ENCODE results near the gene CLEC5A.

DNA sequence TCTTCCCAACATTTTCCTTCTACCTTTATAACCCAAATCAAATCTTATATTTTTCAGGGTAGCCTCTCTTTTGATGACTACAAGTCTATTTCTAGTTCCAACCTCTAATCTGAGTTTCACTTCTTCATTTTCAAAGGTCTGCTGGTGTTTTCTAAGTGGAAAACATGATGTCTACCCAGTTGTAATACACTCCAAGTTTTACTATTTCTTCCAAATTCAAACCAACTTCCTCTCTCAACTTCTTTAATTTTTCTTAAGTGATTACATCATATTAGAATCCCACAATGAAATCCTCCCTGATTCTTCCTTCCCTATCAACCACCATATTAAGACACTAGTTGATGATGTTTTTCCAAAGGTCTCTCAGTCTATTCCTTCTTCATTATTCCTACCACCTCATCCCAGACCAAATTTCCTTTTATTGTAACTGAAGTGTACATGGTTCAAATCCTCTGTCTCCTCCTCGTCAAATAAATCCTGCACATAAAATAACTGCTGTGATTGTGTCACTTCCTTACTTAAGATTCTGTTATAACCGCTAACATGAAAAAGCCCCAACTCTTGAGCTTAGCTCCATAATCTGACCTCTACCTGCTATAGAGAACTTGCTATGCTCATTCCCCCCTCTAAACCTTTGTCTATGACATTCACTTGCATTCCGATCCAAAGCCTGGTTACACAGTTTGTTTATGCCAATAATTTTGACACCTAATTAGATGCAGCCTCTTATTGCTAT lies 14.1 kb upstream of the CLEC5A start:
- TF ChIP-seq, protein P1, sequence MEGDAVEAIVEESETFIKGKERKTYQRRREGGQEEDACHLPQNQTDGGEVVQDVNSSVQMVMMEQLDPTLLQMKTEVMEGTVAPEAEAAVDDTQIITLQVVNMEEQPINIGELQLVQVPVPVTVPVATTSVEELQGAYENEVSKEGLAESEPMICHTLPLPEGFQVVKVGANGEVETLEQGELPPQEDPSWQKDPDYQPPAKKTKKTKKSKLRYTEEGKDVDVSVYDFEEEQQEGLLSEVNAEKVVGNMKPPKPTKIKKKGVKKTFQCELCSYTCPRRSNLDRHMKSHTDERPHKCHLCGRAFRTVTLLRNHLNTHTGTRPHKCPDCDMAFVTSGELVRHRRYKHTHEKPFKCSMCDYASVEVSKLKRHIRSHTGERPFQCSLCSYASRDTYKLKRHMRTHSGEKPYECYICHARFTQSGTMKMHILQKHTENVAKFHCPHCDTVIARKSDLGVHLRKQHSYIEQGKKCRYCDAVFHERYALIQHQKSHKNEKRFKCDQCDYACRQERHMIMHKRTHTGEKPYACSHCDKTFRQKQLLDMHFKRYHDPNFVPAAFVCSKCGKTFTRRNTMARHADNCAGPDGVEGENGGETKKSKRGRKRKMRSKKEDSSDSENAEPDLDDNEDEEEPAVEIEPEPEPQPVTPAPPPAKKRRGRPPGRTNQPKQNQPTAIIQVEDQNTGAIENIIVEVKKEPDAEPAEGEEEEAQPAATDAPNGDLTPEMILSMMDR (IDR thresholded peaks at IDR 0.05), result no peak
- TF ChIP-seq POLR2A (IDR thresholded peaks at IDR 0.05) (no peak), POLR2AphosphoS5 (IDR thresholded peaks at IDR 0.05) (no peak)
